Endothelial cell of umbilical vein (primary cell): Measurements from ENCODE around the gene ANKRD44. TPM values are rescaled to one million over a fixed set of nuclear protein-coding genes. Genes with fewer than 3 reads are reported as not detected.

Experiments
- BruUV-seq: library from RNA; stranded (reverse); fragments of 400-500 nt; replicated peaks from 2 replicates; lab custom pipeline; 2021; lab: Mats Ljungman, UMichigan
- CTCF ChIA-PET: fragments of 300-600, 350-600 bp; sonication (Branson Sonifier 250); formaldehyde crosslinking; loops from one replicate; lab custom pipeline; 2021; ENCODE audit warnings: antibody characterized with exemption, inconsistent platforms; lab: Charles Lee
- POLR2A ChIA-PET: fragments of 300-600, 350-600 bp; sonication (Branson Sonifier 250); formaldehyde crosslinking; loops from one replicate; lab custom pipeline; 2021; ENCODE audit warnings: antibody characterized with exemption, inconsistent platforms; lab: Charles Lee
- DNase-seq: peaks from one replicate; pipeline ENCODE4 v3.0.0-alpha.2; 2011; ENCODE audit warnings: low read depth, low spot score
- FAIRE-seq: peaks from 2 replicates; lab custom pipeline; 2011; peaks lifted over from hg19 to GRCh38; lab: Jason Lieb, UNC
- H2AFZ ChIP-seq: 2 replicates; pipeline ENCODE4 v1.6.0; 2012; ENCODE audit warnings: low read depth, low read length, control low read depth, inconsistent platforms
- H3K27ac ChIP-seq: 2 replicates; pipeline ENCODE4 v1.5.1; 2011; ENCODE audit warnings: low read depth, mild to moderate bottlenecking, control low read depth, low read length, moderate library complexity; ENCODE audit not compliant: insufficient read depth
- H3K27me3 ChIP-seq, 2 experiments: 2 replicates each; pipeline versions ENCODE4 v1.6.0 to v1.6.1; 2011; ENCODE audit warnings: low read length in 2 of 2, mixed read lengths in 1 of 2; ENCODE audit not compliant: control insufficient read depth in 2 of 2, insufficient read depth in 2 of 2
- H3K36me3 ChIP-seq, 2 experiments: 2 replicates in 1 of 2; 3 replicates in 1 of 2; pipeline ENCODE4 v1.5.1; 2011; ENCODE audit warnings: low read length in 2 of 2, mild to moderate bottlenecking in 1 of 2, moderate library complexity in 1 of 2; ENCODE audit not compliant: control insufficient read depth in 2 of 2, insufficient read depth in 2 of 2; ENCODE audit errors: extremely low read depth in 1 of 2
- H3K4me1 ChIP-seq: 3 replicates; pipeline ENCODE4 v1.5.1; 2011; ENCODE audit warnings: mild to moderate bottlenecking, low read length; ENCODE audit not compliant: control insufficient read depth, insufficient read depth; ENCODE audit errors: extremely low read depth
- H3K4me2 ChIP-seq: 2 replicates; pipeline ENCODE4 v1.6.1; 2011; ENCODE audit warnings: low read length, control low read depth, mixed read lengths; ENCODE audit not compliant: insufficient read depth
- H3K4me3 ChIP-seq, 3 experiments: fragments of 200-600 bp in 1 of 3; sonication (generic), shearing (Covaris generic) in 1 of 3; replicated peaks in 1 of 3; 2 replicates each; pipeline ENCODE4 v1.5.1; 2011 to 2016; ENCODE audit warnings: control low read depth in 3 of 3, low read length in 3 of 3, mild to moderate bottlenecking in 2 of 3, inconsistent platforms in 1 of 3, low read depth in 1 of 3, moderate library complexity in 1 of 3; ENCODE audit not compliant: insufficient read depth in 1 of 3
- H3K79me2 ChIP-seq: 2 replicates; pipeline ENCODE4 v1.6.0; 2012; ENCODE audit warnings: low read length, inconsistent platforms; ENCODE audit not compliant: control insufficient read depth, insufficient read depth
- H3K9ac ChIP-seq: replicated peaks from 2 replicates; pipeline ENCODE3; 2011; ENCODE audit warnings: low read length, control low read depth; ENCODE audit not compliant: insufficient read depth; ENCODE audit errors: extremely low read depth
- H3K9me1 ChIP-seq: replicated peaks from 3 replicates; pipeline ENCODE4 v1.6.0; 2011; ENCODE audit warnings: mild to moderate bottlenecking, low read length; ENCODE audit not compliant: control insufficient read depth, insufficient read depth; ENCODE audit errors: extremely low read depth
- H3K9me3 ChIP-seq: replicated peaks from 2 replicates; pipeline ENCODE4 v1.5.1; 2012; ENCODE audit warnings: low read length, inconsistent platforms; ENCODE audit not compliant: control insufficient read depth, insufficient read depth
- H4K20me1 ChIP-seq: replicated peaks from 2 replicates; pipeline ENCODE3; 2011; ENCODE audit warnings: mild to moderate bottlenecking, low read length; ENCODE audit not compliant: control insufficient read depth, insufficient read depth; ENCODE audit errors: extremely low read depth
- EZH2 ChIP-seq: IDR thresholded peaks from 2 replicates; pipeline ENCODE4 v1.6.1; 2012; ENCODE audit warnings: borderline replicate concordance, low read depth, mild to moderate bottlenecking, moderate library complexity, low read length, inconsistent platforms; ENCODE audit not compliant: severe bottlenecking
- FOS ChIP-seq: IDR thresholded peaks from 2 replicates; pipeline ENCODE4 v1.6.1; 2011; ENCODE audit warnings: mild to moderate bottlenecking, low read length, moderate library complexity, borderline replicate concordance; ENCODE audit not compliant: insufficient read depth
- GATA2 ChIP-seq: IDR thresholded peaks from 2 replicates; pipeline ENCODE4 v1.7.0; 2011; ENCODE audit warnings: low read depth, mild to moderate bottlenecking, moderate library complexity, mixed read lengths, low read length; ENCODE audit not compliant: insufficient read length, insufficient read depth
- JUN ChIP-seq: IDR thresholded peaks from 2 replicates; pipeline ENCODE4 v1.6.1; 2011; ENCODE audit warnings: borderline replicate concordance, low read depth; ENCODE audit not compliant: insufficient read length, insufficient read depth
- MYC ChIP-seq: IDR thresholded peaks from one replicate; pipeline ENCODE4 v1.6.1; 2011; ENCODE audit warnings: mild to moderate bottlenecking, low read depth, low read length
- POLR2A ChIP-seq: IDR thresholded peaks from 2 replicates; pipeline ENCODE4 v1.6.1; 2012; ENCODE audit warnings: low read depth, mild to moderate bottlenecking, control low read depth, low read length
- POLR2AphosphoS5 ChIP-seq: IDR thresholded peaks from 2 replicates; pipeline ENCODE4 v1.6.1; 2012; ENCODE audit warnings: low read depth, mild to moderate bottlenecking, control low read depth, low read length, moderate library complexity; ENCODE audit not compliant: insufficient read depth
- dilution Hi-C: fragments of 300-500 bp; cut with MboI; formaldehyde crosslinking; loops from one replicate; pipeline ENCODE4 v1.15.0; 2019; ENCODE audit warnings: low sequenced_read_pairs; ENCODE audit not compliant: extremely low pct_ligation_motif_present
- intact Hi-C: fragments of 100-400 bp; cut with micrococcal nuclease; formaldehyde crosslinking; loops from one replicate; pipeline ENCODE4 v1.10.0; 2022
- polyA plus RNA-seq, 4 experiments: library from polyadenylated mRNA; depleted of rRNA in 3 of 4; stranded (reverse) in 3 of 4; unstranded in 1 of 4; fragments of >200 nt; gene quantifications; 2 replicates each; pipeline versions ENCODE4 v1.2.1 to v1.2.3, GENCODE V29; 2011 to 2012; ENCODE audit warnings: missing spikeins in 1 of 4
- total RNA-seq: library from RNA; stranded (reverse); gene quantifications from 2 replicates; pipeline ENCODE4 v1.2.3, GENCODE V29; 2021
- TF ChIP-seq, protein P1 (sequence below): IDR thresholded peaks from 2 replicates; pipeline ENCODE4 v1.6.1; 2011; ENCODE audit not compliant: insufficient read depth, insufficient read length
- TF ChIP-seq, protein P2 (sequence below), 2 donors: IDR thresholded peaks; 1 replicate in 1 of 2; 2 replicates in 1 of 2; pipeline ENCODE4 v1.5.1; 2011; ENCODE audit warnings: low read length in 2 of 2, mild to moderate bottlenecking in 2 of 2, moderate library complexity in 2 of 2, control low read depth in 1 of 2, inconsistent platforms in 1 of 2, low read depth in 1 of 2; ENCODE audit not compliant: insufficient read depth in 1 of 2; ENCODE audit errors: extremely low read depth in 1 of 2

Gene ANKRD44
- total and polyA plus RNA-seq, 2 donors (not counting 3 experiments of a cell fraction or from before 2014, with no cell fraction given), result 3.4 to 6.1 TPM

DNA sequence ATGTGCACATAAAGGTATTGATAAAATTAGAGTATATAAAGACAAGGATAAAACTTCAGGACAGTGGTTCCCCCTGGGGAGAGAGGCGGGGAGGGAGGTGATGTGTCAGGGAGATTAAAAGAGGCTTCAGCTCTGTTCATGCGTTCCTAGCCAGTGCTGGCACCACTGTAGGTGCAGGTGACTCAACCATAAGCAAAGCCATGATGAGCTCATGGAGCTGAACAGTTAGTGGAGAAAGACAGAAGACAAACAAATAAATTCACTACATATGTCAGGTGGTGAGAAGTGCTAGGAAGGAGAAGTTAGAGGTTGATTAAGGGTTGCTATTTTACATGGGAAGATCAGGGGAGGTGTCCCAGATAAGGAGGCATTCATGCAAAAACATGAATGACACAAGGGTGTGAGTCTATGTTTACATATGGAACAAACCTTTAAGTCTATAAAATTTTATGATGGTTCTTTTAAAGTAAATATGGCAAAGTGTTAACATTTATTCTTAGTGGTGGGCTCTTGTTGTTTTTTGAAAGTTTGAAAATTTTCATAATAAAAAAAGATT is 136.0 kb downstream of the ANKRD44 start:
- Histone ChIP-seq H3K4me3 (no peak overlapping the region), H3K4me2 (no peak overlapping the region), H3K9me3 (no peaks in the 10 kb centered on the region), H3K36me3 (no peaks in the 10 kb centered on the region), H3K27ac (no peak overlapping the region), H4K20me1 (no peaks in the 10 kb centered on the region), H3K9me1 (no peaks in the 10 kb centered on the region), H3K4me1 (peaks cover 6% of the 10 kb centered on the region), H3K9ac (no peak overlapping the region), H2AFZ (no peak overlapping the region), H3K79me2 (no peaks in the 10 kb centered on the region), H3K27me3 (no peaks in the 10 kb centered on the region)
- ChIA-PET POLR2A (no interaction called here), CTCF (interaction anchor here (1.8 to 1.9 kb wide), 2 partner anchors 37 to 61 kb away, joined by 6 to 12 read pairs; no protein-coding TSS in a partner anchor)
- BruUV-seq, result no TSS peak
- intact Hi-C loops (no loop called here), dilution Hi-C loops (no loop called here)
- DNase-seq (no peak), FAIRE-seq (no peak)
- TF ChIP-seq MYC, result no peak
- no peak for TF ChIP-seq GATA2
- TF ChIP-seq, protein P1, sequence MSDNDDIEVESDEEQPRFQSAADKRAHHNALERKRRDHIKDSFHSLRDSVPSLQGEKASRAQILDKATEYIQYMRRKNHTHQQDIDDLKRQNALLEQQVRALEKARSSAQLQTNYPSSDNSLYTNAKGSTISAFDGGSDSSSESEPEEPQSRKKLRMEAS, result no peak
- TF ChIP-seq EZH2, result no peak
- TF ChIP-seq, protein P2, sequence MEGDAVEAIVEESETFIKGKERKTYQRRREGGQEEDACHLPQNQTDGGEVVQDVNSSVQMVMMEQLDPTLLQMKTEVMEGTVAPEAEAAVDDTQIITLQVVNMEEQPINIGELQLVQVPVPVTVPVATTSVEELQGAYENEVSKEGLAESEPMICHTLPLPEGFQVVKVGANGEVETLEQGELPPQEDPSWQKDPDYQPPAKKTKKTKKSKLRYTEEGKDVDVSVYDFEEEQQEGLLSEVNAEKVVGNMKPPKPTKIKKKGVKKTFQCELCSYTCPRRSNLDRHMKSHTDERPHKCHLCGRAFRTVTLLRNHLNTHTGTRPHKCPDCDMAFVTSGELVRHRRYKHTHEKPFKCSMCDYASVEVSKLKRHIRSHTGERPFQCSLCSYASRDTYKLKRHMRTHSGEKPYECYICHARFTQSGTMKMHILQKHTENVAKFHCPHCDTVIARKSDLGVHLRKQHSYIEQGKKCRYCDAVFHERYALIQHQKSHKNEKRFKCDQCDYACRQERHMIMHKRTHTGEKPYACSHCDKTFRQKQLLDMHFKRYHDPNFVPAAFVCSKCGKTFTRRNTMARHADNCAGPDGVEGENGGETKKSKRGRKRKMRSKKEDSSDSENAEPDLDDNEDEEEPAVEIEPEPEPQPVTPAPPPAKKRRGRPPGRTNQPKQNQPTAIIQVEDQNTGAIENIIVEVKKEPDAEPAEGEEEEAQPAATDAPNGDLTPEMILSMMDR (IDR thresholded peaks at IDR 0.05; ENCODE audit: extremely low read depth in 1 of 2, insufficient read depth in 1 of 2, low read depth in 1 of 2, low read length in 2 of 2), result no peak
- no peak for TF ChIP-seq POLR2AphosphoS5
- no peak for TF ChIP-seq POLR2A
- TF ChIP-seq FOS, result no peak
- TF ChIP-seq JUN, result no peak
